HepG2 (cell line): ENCODE results near the gene MT1A. TPM values are rescaled to one million over a fixed set of nuclear protein-coding genes. Genes with fewer than 3 reads are reported as not detected.

Source experiments
- BRD4 ChIP-seq: sonication (generic); formaldehyde crosslinking; IDR thresholded peaks from 2 replicates; pipeline ENCODE4 v1.4.0; 2020; ENCODE audit warnings: missing genetic modification reagents
- CBX1 ChIP-seq: IDR thresholded peaks from one replicate; pipeline ENCODE4 v1.6.1; 2016; ENCODE audit warnings: antibody characterized with exemption, low read depth
- CCAR2 ChIP-seq: fragments of 200-400 bp; formaldehyde crosslinking; optimal IDR thresholded peaks from 2 replicates; pipeline ENCODE3; 2018; ENCODE audit warnings: low read depth, mild to moderate bottlenecking, low read length, moderate library complexity
- DNMT1 ChIP-seq: sonication (generic); formaldehyde crosslinking; IDR thresholded peaks from 2 replicates; pipeline ENCODE4 v1.5.1; 2020; ENCODE audit warnings: mild to moderate bottlenecking, missing genetic modification reagents
- HNF1A ChIP-seq, 2 experiments: sonication (generic) in 1 of 2; formaldehyde crosslinking in 1 of 2; IDR thresholded peaks; 2 replicates each; pipeline versions ENCODE4 v1.4.0 to v1.6.1; 2016 to 2020; ENCODE audit warnings: borderline replicate concordance in 1 of 2, low read depth in 1 of 2, mild to moderate bottlenecking in 1 of 2, missing genetic modification reagents in 1 of 2
- IRF1 ChIP-seq: sonication (generic); formaldehyde crosslinking; IDR thresholded peaks from 2 replicates; pipeline ENCODE4 v1.4.0; 2020; ENCODE audit warnings: low read depth, mild to moderate bottlenecking, missing genetic modification reagents
- MYNN ChIP-seq: sonication (generic); formaldehyde crosslinking; IDR thresholded peaks from 2 replicates; pipeline ENCODE4 v1.4.0; 2020; ENCODE audit warnings: mild to moderate bottlenecking, low read depth, missing genetic modification reagents
- NCOA2 ChIP-seq: sonication (generic); formaldehyde crosslinking; IDR thresholded peaks from 2 replicates; pipeline ENCODE4 v1.8.0; 2022; ENCODE audit warnings: inconsistent platforms
- NFKB2 ChIP-seq: sonication (generic); formaldehyde crosslinking; IDR thresholded peaks from 2 replicates; pipeline ENCODE4 v1.4.0; 2020; ENCODE audit warnings: missing genetic modification reagents, borderline replicate concordance
- PHF8 ChIP-seq: sonication (generic); formaldehyde crosslinking; IDR thresholded peaks from 2 replicates; pipeline ENCODE4 v1.5.0; 2020; ENCODE audit warnings: missing genetic modification reagents
- SETDB1 ChIP-seq: sonication (generic); formaldehyde crosslinking; IDR thresholded peaks from 2 replicates; pipeline ENCODE4 v1.5.1; 2020; ENCODE audit warnings: missing genetic modification reagents, mild to moderate bottlenecking, borderline replicate concordance
- TOE1 ChIP-seq: sonication (generic); formaldehyde crosslinking; IDR thresholded peaks from 2 replicates; pipeline ENCODE4 v1.4.0; 2020; ENCODE audit warnings: mild to moderate bottlenecking, missing genetic modification reagents
- ZBTB37 ChIP-seq: sonication (generic); formaldehyde crosslinking; IDR thresholded peaks from 2 replicates; pipeline ENCODE4 v1.4.0; 2020; ENCODE audit warnings: mild to moderate bottlenecking, missing genetic modification reagents
- ZFY ChIP-seq: sonication (generic); formaldehyde crosslinking; IDR thresholded peaks from 2 replicates; pipeline ENCODE4 v1.4.0; 2020; ENCODE audit warnings: missing genetic modification reagents
- ZMYM2 ChIP-seq: sonication (generic); formaldehyde crosslinking; IDR thresholded peaks from 2 replicates; pipeline ENCODE4 v1.8.0; 2022; ENCODE audit warnings: mild to moderate bottlenecking, missing genetic modification reagents
- ZNF101 ChIP-seq: sonication (generic); formaldehyde crosslinking; IDR thresholded peaks from 2 replicates; pipeline ENCODE4 v1.4.0; 2020; ENCODE audit warnings: mild to moderate bottlenecking, low read depth, missing genetic modification reagents, borderline replicate concordance
- ZNF224 ChIP-seq: sonication (generic); formaldehyde crosslinking; IDR thresholded peaks from 2 replicates; pipeline ENCODE4 v1.5.0; 2020; ENCODE audit warnings: mild to moderate bottlenecking, missing genetic modification reagents
- ZSCAN21 ChIP-seq: sonication (generic); formaldehyde crosslinking; IDR thresholded peaks from 2 replicates; pipeline ENCODE4 v1.8.0; 2022; ENCODE audit warnings: mild to moderate bottlenecking, missing genetic modification reagents, moderate library complexity, borderline replicate concordance
- polyA plus RNA-seq, 8 experiments: library from polyadenylated mRNA; depleted of rRNA in 3 of 8; stranded (reverse) in 7 of 8; unstranded in 1 of 8; fragments of >200 nt; fragmentation: Illumina TruSeq in 4 of 8; extraction: Trizol in 4 of 8; gene quantifications; 2 replicates each; pipeline versions ENCODE4 v1.2.1 to v1.2.3, GENCODE V29; 2011 to 2016; ENCODE audit warnings: low read depth in 4 of 8, missing spikeins in 1 of 8, mixed read lengths in 1 of 8; ENCODE audit not compliant: insufficient read depth in 1 of 8
- total RNA-seq, 5 experiments: library from RNA; depleted of rRNA; stranded (reverse); fragments of >200 nt; fragmentation: Illumina TruSeq; extraction: Trizol; gene quantifications; 2 replicates each; pipeline ENCODE4 v1.2.3, GENCODE V29; 2016; ENCODE audit warnings: low read depth in 1 of 5
- TF ChIP-seq, protein P1 (sequence below): sonication (generic); formaldehyde crosslinking; IDR thresholded peaks from 2 replicates; pipeline ENCODE4 v1.5.0; 2020; ENCODE audit warnings: missing genetic modification reagents
- TF ChIP-seq, protein P2 (sequence below): sonication (generic); formaldehyde crosslinking; IDR thresholded peaks from 2 replicates; pipeline ENCODE4 v1.4.0; 2020; ENCODE audit warnings: missing genetic modification reagents

The MT1A gene
- total and polyA plus RNA-seq, 2 of the 13 experiments (the other 11 are each of a cell fraction or from before 2014, with no cell fraction given): 8.3 to 10.4 TPM

- no peak for TF ChIP-seq MYNN (CRISPR knock-in tag)
- no peak for TF ChIP-seq BRD4
- TF ChIP-seq CBX1: no peak
- peak; percentile 51; the same call in 1 of the 2 replicates for TF ChIP-seq ZMYM2 (CRISPR knock-in tag)
- peak; percentile 93; the same call in 1 of the 2 replicates for TF ChIP-seq NFKB2 (CRISPR knock-in tag)
- TF ChIP-seq DNMT1 (CRISPR knock-in tag): no peak
- 0 out of 2 replicates have a peak, but pooled peaks have one; percentile 27 for TF ChIP-seq HNF1A (IDR thresholded peaks at IDR 0.05; ENCODE audit: low read depth)
- TF ChIP-seq HNF1A (CRISPR knock-in tag; IDR thresholded peaks at IDR 0.05; ENCODE audit: borderline replicate concordance): peak; percentile 49; the same call in 1 of the 2 replicates
- TF ChIP-seq PHF8 (CRISPR knock-in tag): peak; percentile 73; the same call in 1 of the 2 replicates
- no peak for TF ChIP-seq TOE1 (CRISPR knock-in tag)
- TF ChIP-seq ZNF224 (CRISPR knock-in tag): no peak
- TF ChIP-seq, protein P1, sequence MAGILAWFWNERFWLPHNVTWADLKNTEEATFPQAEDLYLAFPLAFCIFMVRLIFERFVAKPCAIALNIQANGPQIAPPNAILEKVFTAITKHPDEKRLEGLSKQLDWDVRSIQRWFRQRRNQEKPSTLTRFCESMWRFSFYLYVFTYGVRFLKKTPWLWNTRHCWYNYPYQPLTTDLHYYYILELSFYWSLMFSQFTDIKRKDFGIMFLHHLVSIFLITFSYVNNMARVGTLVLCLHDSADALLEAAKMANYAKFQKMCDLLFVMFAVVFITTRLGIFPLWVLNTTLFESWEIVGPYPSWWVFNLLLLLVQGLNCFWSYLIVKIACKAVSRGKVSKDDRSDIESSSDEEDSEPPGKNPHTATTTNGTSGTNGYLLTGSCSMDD (CRISPR knock-in tag): no peak
- no peak for TF ChIP-seq ZNF101 (CRISPR knock-in tag)
- TF ChIP-seq, protein P2, sequence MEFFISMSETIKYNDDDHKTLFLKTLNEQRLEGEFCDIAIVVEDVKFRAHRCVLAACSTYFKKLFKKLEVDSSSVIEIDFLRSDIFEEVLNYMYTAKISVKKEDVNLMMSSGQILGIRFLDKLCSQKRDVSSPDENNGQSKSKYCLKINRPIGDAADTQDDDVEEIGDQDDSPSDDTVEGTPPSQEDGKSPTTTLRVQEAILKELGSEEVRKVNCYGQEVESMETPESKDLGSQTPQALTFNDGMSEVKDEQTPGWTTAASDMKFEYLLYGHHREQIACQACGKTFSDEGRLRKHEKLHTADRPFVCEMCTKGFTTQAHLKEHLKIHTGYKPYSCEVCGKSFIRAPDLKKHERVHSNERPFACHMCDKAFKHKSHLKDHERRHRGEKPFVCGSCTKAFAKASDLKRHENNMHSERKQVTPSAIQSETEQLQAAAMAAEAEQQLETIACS (CRISPR knock-in tag): 0 out of 2 replicates have a peak, but pooled peaks have one; percentile 25
- peak; percentile 68 for TF ChIP-seq NCOA2 (CRISPR knock-in tag)
- TF ChIP-seq ZSCAN21 (CRISPR knock-in tag): peak; percentile 96
- peak; percentile 77 for TF ChIP-seq ZBTB37 (CRISPR knock-in tag)
- no peak for TF ChIP-seq CCAR2
- no peak; the same call in 1 of the 2 replicates for TF ChIP-seq IRF1 (CRISPR knock-in tag)
- TF ChIP-seq SETDB1 (CRISPR knock-in tag): no peak
- peak; percentile 88 for TF ChIP-seq ZFY
These were observed 31.3 kb upstream of the MT1A start (continued) for GRCh38 chr16:56607109-56607618.
